ENCODE results near the gene FARS2. TPM values are rescaled to one million over a fixed set of nuclear protein-coding genes. Genes with fewer than 3 reads are reported as not detected.

FARS2 gene
- total and polyA plus RNA-seq, 8 donors, result 15.1 to 20.3 (median 17.9) TPM

DNA sequence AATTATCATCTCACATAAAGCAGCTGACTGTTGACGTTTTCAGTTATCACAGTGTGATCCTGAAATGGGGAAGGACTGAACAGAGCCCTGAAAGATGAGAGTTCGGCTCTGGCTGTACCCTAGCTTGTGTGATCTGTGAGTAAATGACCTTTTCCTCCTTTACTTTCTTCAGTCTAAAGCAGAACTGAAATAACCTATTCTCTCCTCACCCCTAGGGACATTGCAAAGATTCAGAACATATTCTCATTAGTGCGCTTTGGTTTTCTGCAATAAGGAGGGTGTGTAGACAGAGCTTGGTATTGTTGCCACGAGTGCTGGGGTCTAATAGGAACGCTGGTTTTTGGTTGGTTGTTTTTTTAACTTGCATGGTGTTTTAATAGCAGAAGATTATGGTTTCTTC lies 16.7 kb downstream of the FARS2 start:
- H3K4me3 ChIP-seq, result no peak overlapping the region
- H3K27ac ChIP-seq, result no peak overlapping the region
- H3K9me3 ChIP-seq, result no peaks in the 10 kb centered on the region
- DNase-seq, result no peak
- no peaks in the 10 kb centered on the region for H3K36me3 ChIP-seq
- no peak for ATAC-seq
- no peaks in the 10 kb centered on the region for H3K27me3 ChIP-seq
- no peaks in the 10 kb centered on the region for H3K4me1 ChIP-seq
- intact Hi-C loops (cut with DNase I), result no loop called here
- TF ChIP-seq, protein P1, sequence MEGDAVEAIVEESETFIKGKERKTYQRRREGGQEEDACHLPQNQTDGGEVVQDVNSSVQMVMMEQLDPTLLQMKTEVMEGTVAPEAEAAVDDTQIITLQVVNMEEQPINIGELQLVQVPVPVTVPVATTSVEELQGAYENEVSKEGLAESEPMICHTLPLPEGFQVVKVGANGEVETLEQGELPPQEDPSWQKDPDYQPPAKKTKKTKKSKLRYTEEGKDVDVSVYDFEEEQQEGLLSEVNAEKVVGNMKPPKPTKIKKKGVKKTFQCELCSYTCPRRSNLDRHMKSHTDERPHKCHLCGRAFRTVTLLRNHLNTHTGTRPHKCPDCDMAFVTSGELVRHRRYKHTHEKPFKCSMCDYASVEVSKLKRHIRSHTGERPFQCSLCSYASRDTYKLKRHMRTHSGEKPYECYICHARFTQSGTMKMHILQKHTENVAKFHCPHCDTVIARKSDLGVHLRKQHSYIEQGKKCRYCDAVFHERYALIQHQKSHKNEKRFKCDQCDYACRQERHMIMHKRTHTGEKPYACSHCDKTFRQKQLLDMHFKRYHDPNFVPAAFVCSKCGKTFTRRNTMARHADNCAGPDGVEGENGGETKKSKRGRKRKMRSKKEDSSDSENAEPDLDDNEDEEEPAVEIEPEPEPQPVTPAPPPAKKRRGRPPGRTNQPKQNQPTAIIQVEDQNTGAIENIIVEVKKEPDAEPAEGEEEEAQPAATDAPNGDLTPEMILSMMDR (IDR thresholded peaks at IDR 0.05), result no peak

DNA sequence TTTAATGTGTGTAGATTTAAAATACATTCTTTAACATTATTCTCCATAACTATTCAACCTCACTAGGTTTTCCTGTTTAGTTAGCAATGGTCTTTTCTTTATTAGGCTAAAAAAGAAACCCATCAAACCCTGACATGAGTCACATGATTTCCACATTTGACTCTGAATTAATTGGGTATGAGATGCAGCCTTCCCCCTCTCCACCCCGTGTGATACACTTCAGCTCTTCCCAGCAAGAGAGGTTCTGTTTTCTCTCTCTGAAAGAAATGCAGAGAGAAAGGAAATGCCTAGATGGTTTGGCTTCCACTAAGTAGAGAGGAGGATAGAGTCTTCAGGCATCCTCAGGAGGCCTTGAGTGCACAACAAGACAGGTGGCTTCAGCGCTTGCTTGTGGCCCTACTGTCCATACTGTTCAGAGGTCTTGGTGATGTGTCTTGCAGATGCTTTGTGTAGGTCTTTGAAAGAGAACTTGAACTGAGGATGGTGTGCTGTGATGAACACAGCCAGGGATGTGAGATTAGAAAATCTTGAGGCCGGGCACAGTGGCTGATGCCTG lies 17.3 kb downstream of the FARS2 start:
- no peak overlapping the region for H3K4me3 ChIP-seq

DNA sequence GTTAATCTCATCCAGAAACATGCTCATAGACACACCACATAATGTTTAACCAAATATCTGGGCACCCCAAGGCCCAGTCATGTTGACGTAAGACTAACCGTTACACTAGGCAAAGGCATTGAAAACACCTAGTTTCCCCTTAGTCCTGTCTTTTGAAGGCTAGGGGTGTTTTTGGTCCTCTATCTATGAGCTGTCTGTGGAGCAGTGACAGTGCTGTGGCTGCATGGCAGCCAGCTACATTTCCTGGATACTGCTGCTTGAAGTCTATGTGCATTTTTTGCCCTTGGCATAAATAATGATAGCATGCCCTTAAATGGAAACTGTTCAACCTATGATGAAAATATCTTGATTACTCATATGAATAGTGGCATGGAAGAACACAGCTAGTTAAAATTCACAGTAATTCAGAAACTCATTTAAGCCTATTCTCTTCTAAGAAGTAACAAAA lies 18.6 kb downstream of the FARS2 start:
- Histone ChIP-seq H3K4me1 (no peaks in the 10 kb centered on the region), H3K36me3 (no peaks in the 10 kb centered on the region), H3K27ac (no peak overlapping the region), H3K27me3 (no peaks in the 10 kb centered on the region), H3K4me3 (no peak overlapping the region), H3K9me3 (no peaks in the 10 kb centered on the region)
- TF ChIP-seq, protein P1 (IDR thresholded peaks at IDR 0.05), result no peak
- ATAC-seq (no peak), DNase-seq (no peak)
- intact Hi-C loops (cut with DNase I), result no loop called here

More for the DNA sequence above, 17.3 kb downstream of the FARS2 start:
- no peak for ATAC-seq
- DNase-seq, result no peak
- TF ChIP-seq, protein P1 (IDR thresholded peaks at IDR 0.05), result no peak
- intact Hi-C loops (cut with DNase I), result no loop called here
- no peaks in the 10 kb centered on the region for H3K27me3 ChIP-seq
- H3K36me3 ChIP-seq, result no peaks in the 10 kb centered on the region
- no peak overlapping the region for H3K27ac ChIP-seq
- no peaks in the 10 kb centered on the region for H3K9me3 ChIP-seq
- no peaks in the 10 kb centered on the region for H3K4me1 ChIP-seq

DNA sequence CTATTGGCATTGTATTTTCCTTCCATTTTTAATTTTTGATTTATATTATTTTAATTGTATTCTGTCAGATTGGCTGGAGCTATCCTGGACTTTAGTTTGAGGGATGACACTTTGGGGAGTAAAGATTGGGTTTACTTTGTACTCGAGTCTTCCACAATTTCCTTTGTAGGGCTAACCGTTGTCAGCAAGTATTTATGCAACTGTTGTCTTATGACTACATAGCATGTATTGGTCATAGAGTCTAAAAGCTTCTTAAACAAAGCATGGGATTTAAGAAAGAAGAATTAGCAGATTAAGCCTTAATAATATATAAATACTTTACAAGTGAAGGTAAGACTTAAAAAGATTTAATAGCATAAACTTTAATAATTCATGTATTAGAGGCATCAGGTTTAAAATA lies 19.6 kb downstream of the FARS2 start:
- no peaks in the 10 kb centered on the region for H3K9me3 ChIP-seq
- H3K27ac ChIP-seq, result no peak overlapping the region
- H3K4me3 ChIP-seq, result no peak overlapping the region
- TF ChIP-seq, protein P1 (IDR thresholded peaks at IDR 0.05), result no peak
- no peaks in the 10 kb centered on the region for H3K27me3 ChIP-seq
- H3K4me1 ChIP-seq, result no peaks in the 10 kb centered on the region
- ATAC-seq (no peak), DNase-seq (no peak)
- H3K36me3 ChIP-seq, result no peaks in the 10 kb centered on the region
- intact Hi-C loops (cut with DNase I), result no loop called here

DNA sequence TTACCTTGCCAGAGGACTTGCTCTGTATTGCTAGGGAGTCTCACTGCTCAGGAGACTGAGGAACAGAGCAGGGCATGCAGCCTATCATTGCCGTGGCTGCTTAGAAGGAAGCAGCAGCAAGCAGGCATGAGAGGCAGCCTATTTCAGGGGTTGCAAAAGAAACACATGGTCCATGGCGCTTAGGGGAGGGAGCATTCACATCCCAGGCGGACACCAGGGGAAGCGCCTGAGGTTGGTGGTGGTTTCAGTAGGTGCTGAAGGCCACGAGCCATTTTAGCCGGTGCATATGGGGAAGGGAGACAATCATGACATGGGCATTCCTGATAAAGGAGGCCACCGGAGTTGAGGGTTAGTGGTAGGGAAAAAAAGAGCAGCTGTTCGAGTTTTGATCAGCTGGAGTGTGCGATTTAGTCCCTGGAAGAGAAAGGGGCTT lies 20.9 kb downstream of the FARS2 start:
- DNase-seq (no peak), ATAC-seq (no peak)
- TF ChIP-seq, protein P1 (IDR thresholded peaks at IDR 0.05), result no peak
- intact Hi-C loops (cut with DNase I), result no loop called here
- H3K4me3 ChIP-seq, result no peak overlapping the region
- H3K4me1 ChIP-seq, result peaks cover 2 to 4% of the 10 kb centered on the region in 2 donors
- H3K9me3 ChIP-seq, result no peaks in the 10 kb centered on the region
- H3K36me3 ChIP-seq, result no peaks in the 10 kb centered on the region
- no peak overlapping the region for H3K27ac ChIP-seq
- H3K27me3 ChIP-seq, result no peaks in the 10 kb centered on the region
